Esophagus squamous epithelium (tissue), 4 donors: ENCODE data around the gene ADRA2B.

Source experiments
- POLR2A ChIP-seq, 4 donors: fragments of 450-650 bp; IDR thresholded peaks; one replicate each; pipeline ENCODE4 v1.6.1; 2017; ENCODE audit warnings: antibody characterized with exemption in 4 of 4, mild to moderate bottlenecking in 4 of 4, moderate library complexity in 3 of 4
- TF ChIP-seq, protein P1 (sequence below), 6 experiments: fragments of 450-650 bp in 4 of 6; fragments of 200-600 bp in 2 of 6; sonication (generic) in 2 of 6; IDR thresholded peaks; one replicate each; pipeline ENCODE4 v1.5.1; 2016 to 2019; ENCODE audit warnings: antibody characterized with exemption in 6 of 6, mild to moderate bottlenecking in 4 of 6, moderate library complexity in 4 of 6

DNA sequence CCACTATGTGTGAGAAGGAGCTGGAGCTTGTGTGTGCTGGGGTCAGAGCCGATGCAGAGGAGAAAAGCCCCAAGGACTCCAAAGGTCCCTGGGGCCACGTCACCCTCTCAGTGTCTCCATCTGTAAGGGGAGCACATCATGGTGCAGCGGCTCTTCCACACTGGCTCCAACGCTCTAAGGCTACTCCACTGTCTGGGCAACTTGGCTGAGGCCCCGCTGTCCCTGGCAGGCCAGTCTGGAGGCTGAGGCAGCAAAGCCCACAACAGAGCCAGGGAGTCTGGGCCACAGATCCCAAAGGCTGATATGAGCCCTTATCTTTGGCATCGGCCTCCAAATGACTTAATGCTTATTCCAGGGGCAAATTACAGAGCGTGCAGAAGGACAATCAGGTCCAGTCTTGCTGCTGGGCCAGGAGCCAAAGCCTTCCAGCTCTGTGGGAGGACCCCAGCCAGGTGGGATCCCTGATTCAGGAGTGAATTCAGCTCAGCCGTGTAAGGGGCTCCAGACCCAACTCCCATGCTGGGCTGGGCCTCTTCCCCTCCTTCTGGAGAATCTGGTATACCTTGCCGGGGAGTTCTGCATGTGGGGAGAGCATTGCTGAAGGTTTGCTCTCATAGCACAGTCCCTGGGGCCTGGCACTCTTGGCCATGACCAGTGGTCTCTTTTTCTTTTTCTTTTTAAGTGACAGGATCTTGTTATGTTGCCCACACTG, 30.7 kb upstream of the ADRA2B start:
- TF ChIP-seq, protein P1, sequence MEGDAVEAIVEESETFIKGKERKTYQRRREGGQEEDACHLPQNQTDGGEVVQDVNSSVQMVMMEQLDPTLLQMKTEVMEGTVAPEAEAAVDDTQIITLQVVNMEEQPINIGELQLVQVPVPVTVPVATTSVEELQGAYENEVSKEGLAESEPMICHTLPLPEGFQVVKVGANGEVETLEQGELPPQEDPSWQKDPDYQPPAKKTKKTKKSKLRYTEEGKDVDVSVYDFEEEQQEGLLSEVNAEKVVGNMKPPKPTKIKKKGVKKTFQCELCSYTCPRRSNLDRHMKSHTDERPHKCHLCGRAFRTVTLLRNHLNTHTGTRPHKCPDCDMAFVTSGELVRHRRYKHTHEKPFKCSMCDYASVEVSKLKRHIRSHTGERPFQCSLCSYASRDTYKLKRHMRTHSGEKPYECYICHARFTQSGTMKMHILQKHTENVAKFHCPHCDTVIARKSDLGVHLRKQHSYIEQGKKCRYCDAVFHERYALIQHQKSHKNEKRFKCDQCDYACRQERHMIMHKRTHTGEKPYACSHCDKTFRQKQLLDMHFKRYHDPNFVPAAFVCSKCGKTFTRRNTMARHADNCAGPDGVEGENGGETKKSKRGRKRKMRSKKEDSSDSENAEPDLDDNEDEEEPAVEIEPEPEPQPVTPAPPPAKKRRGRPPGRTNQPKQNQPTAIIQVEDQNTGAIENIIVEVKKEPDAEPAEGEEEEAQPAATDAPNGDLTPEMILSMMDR (IDR thresholded peaks at IDR 0.05), result no peak
- no peak for TF ChIP-seq POLR2A (IDR thresholded peaks at IDR 0.05)
